GM10248 (cell line): ENCODE results near the gene CARD11.

Source experiments
- CTCF ChIA-PET: fragments of 300-600 bp; sonication (Branson Sonifier 250); formaldehyde crosslinking; extraction: SDS; loops from one replicate; lab custom pipeline; 2021; ENCODE audit warnings: antibody characterized with exemption; lab: Yijun Ruan, JAX
- POLR2A ChIA-PET: fragments of 350-650 bp; sonication (Branson Sonifier 250); formaldehyde crosslinking; extraction: SDS; loops from one replicate; lab custom pipeline; 2020; ENCODE audit warnings: antibody characterized with exemption; lab: Yijun Ruan, JAX
- DNase-seq: peaks from one replicate; pipeline ENCODE4 v3.0.0; 2012; ENCODE audit errors: extremely low spot score
- CTCF ChIP-seq: IDR thresholded peaks from 2 replicates; pipeline ENCODE4 v1.5.1; 2012; ENCODE audit warnings: mild to moderate bottlenecking, low read depth; ENCODE audit errors: extremely low read depth, missing control alignments, control extremely low read depth

CARD11 gene

GRCh38 chr7:2928613-2929311 lies 114.9 kb downstream of the CARD11 start:
- CTCF ChIA-PET: interaction anchor here (1.5 kb wide), 1 partner anchor 16 kb away, joined by 3 read pairs; no protein-coding TSS in a partner anchor
- POLR2A ChIA-PET: interaction anchor here (0.6 kb wide), 1 partner anchor 34 kb away, joined by 5 read pairs; no protein-coding TSS in a partner anchor
- TF ChIP-seq CTCF: no peak
- no peak for DNase-seq

GRCh38 chr7:2928256-2928612 lies 115.4 kb downstream of the CARD11 start:
- no peak for TF ChIP-seq CTCF
- DNase-seq: no peak
- POLR2A ChIA-PET: interaction anchor here (0.6 kb wide), 1 partner anchor 34 kb away, joined by 5 read pairs; no protein-coding TSS in a partner anchor
- CTCF ChIA-PET: interaction anchor here (1.5 kb wide), 1 partner anchor 16 kb away, joined by 3 read pairs; no protein-coding TSS in a partner anchor

GRCh38 chr7:2927592-2927991 lies 116.1 kb downstream of the CARD11 start:
- POLR2A ChIA-PET: interaction anchor here (0.6 kb wide), 1 partner anchor 11 kb away, joined by 4 read pairs; no protein-coding TSS in a partner anchor
- CTCF ChIA-PET: interaction anchor here (1.5 kb wide), 1 partner anchor 10 kb away, joined by 5 read pairs; no protein-coding TSS in a partner anchor
- no peak for TF ChIP-seq CTCF
- DNase-seq: no peak

- no peak for TF ChIP-seq CTCF
- POLR2A ChIA-PET: interaction anchor here (0.6 kb wide), 1 partner anchor 10 kb away, joined by 4 read pairs; no protein-coding TSS in a partner anchor
- CTCF ChIA-PET: interaction anchor here (1.5 kb wide), 1 partner anchor 11 kb away, joined by 5 read pairs; no protein-coding TSS in a partner anchor
- DNase-seq: no peak
Measured at GRCh38 chr7:2926896-2927405, 116.7 kb downstream of the CARD11 start.

- no peak for DNase-seq
- CTCF ChIA-PET: interaction anchor here (1.5 kb wide), 1 partner anchor 11 kb away, joined by 5 read pairs; no protein-coding TSS in a partner anchor
Measured at GRCh38 chr7:2926120-2926895, 117.4 kb downstream of the CARD11 start.

More at GRCh38 chr7:2926120-2926895, 117.4 kb downstream of the CARD11 start:
- POLR2A ChIA-PET: no interaction called here
- no peak for TF ChIP-seq CTCF
